HG03095 (cell line): Measurements from ENCODE around the gene OPN3.

Source experiments
- ATAC-seq: cut with Tn5 transposase; IDR thresholded peaks from one replicate; pipeline ENCODE4 v1.9.1; 2021; ENCODE audit warnings: moderate library complexity; ENCODE audit not compliant: unreplicated experiment

The OPN3 gene

GRCh38 chr1:241647658-241648057 is 7.5 kb upstream of the OPN3 start:
- no peak for ATAC-seq

DNA sequence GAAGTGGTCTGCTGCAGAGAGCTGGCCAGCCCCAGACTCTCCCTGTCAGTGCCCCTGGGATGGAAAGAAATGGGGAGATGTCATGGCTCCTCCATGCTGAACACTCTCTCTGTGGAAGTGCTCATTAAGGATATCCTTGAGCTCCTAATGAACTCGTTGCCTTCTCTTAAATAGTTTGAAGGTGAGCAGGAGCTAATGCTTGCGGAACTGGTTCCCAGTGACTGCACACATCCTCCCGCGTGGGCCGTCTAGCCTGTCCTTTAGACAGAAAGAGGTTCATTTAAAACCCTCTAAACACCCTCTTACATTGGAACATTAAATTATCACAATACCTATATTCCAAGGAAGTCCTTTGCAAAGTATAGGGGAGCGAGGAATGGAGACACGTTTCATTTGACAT is 6.0 kb upstream of the OPN3 start:
- ATAC-seq, result no peak

- no peak for ATAC-seq
Observed at GRCh38 chr1:241645199-241645598, 5.0 kb upstream of the OPN3 start.

DNA sequence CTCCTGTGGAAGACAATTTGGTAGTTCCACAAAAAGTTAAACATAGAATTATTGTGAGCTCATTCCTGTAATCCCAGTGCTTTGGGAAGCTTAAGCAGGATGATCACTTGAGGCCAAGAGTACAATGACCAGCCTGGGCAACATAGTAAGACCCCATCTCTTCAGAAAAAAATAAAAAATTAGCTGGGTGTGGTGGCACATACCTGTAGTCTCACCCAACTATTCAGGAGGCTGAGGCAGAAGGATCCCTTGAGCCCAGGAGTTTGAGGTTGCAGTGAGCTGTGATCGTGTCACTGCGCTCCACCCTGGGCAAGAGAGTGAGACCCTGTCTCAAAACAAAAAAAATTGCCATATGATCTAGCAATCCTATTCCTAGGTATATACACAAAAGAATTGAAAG is 4.1 kb upstream of the OPN3 start:
- no peak for ATAC-seq

DNA sequence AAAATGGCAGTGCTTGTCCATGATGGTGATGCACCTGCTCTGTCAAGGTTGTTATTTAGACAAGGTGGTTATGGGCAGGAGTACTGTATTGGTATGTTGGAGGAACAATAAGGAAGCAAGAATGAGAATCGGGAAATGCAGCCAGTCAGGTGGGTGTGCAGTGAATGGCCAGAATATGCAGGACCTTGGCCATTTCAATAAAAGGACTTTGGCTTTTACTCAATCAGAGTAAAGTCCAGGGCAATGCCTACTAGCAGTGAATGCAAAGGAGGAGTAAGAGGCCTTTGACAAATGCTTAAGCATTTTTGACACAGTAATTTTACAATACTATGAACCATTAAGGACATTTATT is 2.4 kb upstream of the OPN3 start:
- ATAC-seq, result no peak

DNA sequence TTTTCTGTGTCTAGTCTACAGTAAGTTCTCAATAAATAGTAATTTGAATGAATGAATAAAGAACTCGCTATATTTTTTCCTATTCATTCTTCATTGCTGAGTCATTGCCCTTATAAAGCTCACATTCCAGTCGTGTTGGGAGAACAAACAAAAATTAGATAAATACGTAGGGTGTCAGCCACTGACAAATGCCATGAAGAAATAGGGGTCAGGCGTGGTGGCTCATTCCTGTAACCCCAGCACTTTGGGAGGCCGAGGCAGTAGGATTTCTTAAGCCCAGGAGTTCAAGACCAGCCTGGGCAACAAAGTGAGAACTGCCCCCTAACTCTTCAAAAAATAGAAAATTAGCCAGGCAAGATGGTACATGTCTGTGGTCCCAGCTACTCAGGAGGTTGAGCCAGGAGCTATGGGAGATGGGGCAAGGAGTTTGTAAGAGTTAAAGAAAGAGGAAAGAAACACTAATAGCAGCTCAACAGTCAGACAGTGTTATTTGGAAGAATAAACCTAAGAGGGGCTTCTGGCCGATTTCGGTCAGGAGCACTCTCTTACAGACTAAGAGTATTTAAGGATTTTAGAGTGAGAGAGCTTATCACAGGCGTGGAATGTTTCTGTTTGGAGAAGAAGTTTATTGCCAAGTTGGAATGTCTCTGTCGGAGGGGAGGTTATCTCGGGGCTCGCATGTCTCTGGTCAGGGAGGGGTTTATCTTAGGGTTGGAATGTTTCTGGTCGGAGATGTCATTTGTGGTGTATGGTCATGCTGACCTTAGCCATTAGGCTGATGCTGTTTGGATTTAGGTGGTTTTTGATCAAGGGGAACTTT is 1.8 kb upstream of the OPN3 start:
- ATAC-seq, result no peak

GRCh38 chr1:241640867-241641622 is 876 bp upstream of the OPN3 start:
- ATAC-seq, result no peak

GRCh38 chr1:241639623-241640148 is 483 bp downstream of the OPN3 start:
- ATAC-seq, result peak; percentile 44

DNA sequence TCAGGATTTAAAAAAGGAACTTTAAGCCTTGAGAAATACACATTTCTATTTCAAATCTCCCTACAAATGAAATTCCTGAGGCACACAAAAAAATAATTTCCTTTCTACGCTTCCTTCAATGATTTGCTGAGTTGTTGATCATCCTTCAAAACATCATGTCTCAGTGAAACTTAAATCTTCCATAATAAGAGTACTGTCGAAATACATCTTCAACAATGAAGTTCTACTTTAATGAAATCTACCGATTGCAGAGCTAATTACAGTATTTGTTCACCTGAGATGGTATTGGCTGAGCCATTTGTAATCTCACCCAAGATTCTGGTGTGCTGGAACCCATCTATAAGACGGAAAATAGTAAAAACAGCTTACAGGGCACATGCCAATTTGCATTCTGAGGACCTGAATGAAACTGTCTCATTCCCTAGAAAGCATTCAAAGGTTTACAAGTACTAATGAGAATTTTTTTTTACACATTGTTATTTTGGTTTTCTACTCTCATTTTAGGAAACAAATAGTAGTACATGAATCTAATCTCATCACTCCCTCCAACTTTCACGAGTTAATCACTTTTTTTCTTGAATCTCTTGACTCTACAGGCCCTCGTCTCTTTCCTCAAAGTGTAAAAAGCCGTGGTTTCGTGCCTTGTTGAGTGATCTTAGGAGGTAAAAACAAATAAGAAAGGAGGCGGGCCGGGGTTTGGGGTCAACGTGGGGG is 1.1 kb downstream of the OPN3 start:
- no peak for ATAC-seq

DNA sequence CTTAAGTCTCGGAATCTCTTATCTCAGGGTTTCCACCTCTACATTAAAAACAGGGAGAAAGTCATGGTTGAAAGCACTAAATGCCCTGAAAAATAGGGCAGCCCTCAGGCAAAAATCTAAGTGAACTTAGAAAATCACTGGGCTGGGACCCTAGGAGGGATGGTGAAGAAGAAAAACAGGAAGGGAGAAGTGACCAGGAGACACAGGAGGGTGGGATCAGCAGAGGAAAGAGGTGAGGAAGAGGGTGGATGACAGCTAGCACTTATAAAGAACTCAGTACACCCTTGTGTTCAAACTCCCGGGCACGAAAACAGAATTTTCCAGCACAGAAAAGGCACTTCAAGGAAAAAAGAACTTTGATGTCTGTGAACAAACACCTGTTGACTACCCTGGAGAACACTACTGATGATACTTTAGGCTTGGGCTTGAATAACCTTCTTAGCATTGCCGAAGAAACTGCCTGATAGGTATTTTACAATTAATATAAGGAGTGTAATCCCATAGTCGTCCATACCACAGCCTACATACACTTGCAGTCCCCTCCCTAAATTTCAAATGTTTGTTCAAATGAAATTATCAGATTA is 2.0 kb downstream of the OPN3 start:
- no peak for ATAC-seq

GRCh38 chr1:241637604-241638003 is 2.6 kb downstream of the OPN3 start:
- no peak for ATAC-seq

- no peak for ATAC-seq
Observed at GRCh38 chr1:241637046-241637590, 3.1 kb downstream of the OPN3 start.

GRCh38 chr1:241636291-241636690 is 3.9 kb downstream of the OPN3 start:
- ATAC-seq, result no peak

- ATAC-seq, result no peak
Observed at GRCh38 chr1:241635556-241636152, 4.5 kb downstream of the OPN3 start.

GRCh38 chr1:241632987-241633386 is 7.2 kb downstream of the OPN3 start:
- ATAC-seq, result no peak

DNA sequence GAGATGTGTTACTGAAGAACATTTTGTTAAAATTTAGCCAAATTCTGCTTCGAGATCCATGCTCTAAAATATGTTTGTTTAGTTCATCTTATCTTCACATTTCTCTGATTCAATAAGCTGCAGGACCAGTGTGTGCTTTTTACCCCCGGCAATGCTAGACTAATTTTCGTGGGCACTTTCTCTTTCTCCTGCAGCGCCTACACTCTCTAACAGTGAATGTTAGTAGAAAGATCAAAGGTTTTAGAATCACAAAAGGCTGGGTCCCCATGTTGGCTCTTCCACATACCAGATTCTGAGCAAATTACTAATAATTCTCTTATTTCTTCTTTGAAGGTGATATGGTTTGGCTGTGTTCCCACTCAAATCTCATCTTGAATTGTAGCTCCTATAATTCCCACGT is 8.5 kb downstream of the OPN3 start:
- no peak for ATAC-seq

- no peak for ATAC-seq
Observed at GRCh38 chr1:241630899-241631298, 9.3 kb downstream of the OPN3 start.

DNA sequence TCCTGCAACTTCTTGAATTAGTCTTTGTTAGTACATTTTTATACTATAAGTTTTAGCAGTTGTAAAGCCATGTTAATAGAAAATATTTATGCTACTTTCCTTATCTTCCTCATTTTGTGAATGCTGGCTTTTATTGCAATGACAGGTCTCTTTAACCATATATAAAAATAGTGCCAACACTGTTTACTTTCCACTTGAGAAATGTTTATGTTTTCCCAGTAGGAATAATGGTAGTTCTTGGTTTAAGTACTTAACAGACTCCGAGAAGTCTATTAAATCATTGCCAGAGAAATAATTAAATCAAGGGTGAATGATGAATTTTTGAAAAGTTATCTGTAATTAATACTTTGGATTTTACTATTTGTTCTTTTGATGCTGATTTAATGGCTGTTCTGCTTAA is 9.7 kb downstream of the OPN3 start:
- no peak for ATAC-seq

DNA sequence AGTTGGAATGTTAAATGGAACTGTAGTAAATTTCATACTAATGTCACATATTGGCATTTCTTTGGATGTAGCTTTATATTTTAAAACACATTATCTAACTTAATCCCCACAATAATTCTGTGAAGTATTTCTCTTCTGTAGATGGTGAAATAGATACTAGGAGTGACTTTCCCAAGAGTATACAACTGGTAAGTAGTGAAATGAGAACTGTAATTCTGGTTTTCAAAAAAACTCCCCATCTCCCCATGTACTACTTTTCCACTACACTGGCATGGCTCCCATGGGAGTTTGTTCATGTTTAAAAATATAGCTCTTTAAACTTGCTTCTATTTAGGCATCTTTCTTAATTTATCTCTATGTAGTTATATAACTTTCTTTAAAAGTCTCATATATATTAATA is 10.2 kb downstream of the OPN3 start:
- ATAC-seq, result no peak

DNA sequence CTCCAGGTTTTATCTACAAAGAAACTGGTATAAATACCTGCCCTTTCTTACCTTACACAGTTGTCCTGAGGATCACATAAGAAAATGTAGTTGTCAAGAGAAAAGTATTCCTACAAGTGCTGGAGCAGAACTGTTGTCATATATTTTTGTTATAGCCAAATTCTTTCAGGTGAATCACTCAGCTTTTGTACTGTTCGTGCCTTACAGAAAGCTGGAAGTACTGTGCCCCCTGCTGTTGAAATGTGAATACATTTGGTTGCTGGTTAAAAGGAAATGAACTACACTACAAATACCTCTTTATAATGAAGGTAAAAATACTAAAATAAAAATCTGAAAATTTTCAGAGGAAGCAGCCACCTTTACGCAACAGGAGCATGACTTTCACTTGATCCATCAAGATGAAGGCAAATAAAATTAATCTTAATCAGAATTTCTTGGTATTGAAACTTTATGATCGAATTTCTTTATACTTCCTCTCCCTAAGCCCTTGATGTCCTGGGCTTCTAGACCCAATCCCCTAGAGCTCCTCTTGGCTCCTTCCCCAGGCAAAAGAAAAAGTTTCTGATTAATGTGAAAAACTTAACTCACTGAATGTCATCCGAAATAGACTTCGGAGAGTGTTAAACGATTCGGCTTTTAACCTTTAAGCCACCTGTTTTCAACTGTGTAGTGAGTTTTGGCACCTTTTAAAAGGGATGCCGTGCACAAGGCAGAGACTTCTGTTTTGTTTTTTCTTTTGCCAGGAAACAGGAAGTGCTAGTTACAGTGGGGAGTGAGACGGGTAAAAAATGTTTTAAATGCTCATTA is 12.5 kb downstream of the OPN3 start:
- peak; percentile 85 for ATAC-seq
